A549 treated with AZD2906 at 1 μM for 4 hours (cell line): ENCODE data around the gene POLR1A. TPM values are rescaled to one million over a fixed set of nuclear protein-coding genes. Genes with fewer than 3 reads are reported as not detected.

Experiments used
- total RNA-seq: library from RNA; stranded (reverse); fragments of 200-300 nt; extraction: Qiagen RNA extraction; gene quantifications from 5 replicates; pipeline ENCODE4 v1.2.3, GENCODE V29; 2022

Gene POLR1A
- 19.1 to 23.2 TPM (median 21.1 TPM) in 5 replicates for total RNA-seq

DNA sequence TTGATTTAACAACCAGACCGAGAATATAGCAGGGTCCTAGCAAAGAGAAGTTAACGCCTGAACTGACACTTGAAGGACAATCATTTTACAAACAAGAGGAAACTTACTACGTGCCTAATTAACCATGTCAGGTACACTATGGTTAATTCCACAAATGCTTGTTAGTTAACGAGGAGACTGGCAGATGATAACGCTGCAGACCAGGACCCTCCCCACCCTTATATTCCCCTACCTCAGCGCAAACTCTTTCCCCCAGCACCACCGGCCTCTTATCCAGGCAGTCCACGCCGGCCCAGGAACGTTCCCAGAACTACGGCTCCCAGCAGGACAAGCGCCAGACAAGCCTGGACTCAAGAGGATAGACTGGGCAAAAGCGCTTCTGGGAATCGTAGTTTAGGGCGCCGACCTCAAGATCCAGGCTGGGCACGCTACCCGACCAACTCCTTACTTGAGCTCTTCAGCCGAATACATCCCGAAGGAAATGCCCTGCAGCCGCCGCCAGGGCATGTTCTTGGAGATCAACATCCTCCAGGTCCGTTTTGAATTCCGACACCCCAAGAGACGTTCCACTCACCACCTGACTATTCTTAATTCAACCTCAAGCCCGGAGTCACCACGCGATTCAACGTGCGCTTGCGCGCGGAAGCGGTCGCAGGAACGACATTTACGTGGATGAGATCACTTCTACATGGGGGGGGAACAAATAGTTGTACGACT, at the start of gene POLR1A:
Gene POLR1A (minus strand): TSS at position 635 of the 717 bp plus-strand sequence. CDS start 110 bp downstream, at position 525.

DNA sequence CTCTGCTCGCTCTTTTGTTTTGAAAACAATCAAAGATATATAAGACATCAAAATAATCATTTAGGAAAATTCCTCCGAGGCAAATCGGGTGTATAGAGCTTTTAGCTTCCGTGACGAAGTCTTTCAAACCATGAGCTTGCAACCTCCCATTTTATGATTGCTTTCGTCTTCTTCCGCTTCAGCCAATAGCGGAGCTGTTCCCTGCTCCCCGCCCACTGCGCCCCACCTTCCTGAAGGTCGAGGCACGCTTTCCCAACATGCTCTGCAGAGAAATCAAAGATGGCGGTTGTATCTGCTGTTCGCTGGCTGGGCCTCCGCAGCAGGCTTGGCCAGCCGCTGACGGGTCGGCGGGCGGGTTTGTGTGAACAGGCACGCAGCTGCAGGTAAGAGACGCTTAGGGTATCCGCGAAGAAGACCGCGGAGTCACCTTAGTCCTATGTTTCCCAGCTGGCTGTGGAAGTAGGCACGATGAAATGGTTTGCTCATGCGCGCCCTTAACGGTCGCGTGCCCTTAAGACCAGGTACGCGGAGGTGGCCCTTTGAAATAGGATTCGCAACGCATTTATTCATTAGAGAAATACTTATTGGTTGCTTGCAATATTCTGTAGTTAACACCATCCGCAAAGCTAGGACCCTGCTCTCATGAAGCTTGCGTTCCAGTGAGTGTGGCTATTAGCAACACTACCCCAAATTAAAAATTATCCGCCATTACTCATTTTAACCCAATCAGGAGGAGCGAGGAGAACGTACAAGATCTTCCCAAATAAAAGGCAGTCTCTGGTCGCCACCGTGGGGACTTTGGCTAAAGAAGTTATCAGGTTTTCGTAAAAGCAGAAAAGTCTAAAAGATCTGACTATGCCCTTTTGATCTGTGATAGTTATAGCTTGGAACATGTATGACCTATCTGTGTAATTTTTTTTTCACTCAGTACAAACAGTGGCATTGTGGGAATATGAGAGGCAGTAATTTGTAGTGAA, 571 bp upstream of the POLR1A start, which contains the start of gene PTCD3:
Gene PTCD3 (plus strand): TSS at position 267 of the 977 bp plus-strand sequence. CDS start 13 bp downstream, at position 280.

Other genes with a start within 250 kb of the POLR1A start
- 23.9 to 31.5 TPM (median 28.6 TPM) in 5 replicates for gene ST3GAL5, start 216.9 kb downstream of the POLR1A start, total RNA-seq
- 56.4 to 83.2 TPM (median 70.0 TPM) in 5 replicates for gene PTCD3, start 349 bp upstream of the POLR1A start, total RNA-seq
- gene IMMT, start 89.6 kb upstream of the POLR1A start, total RNA-seq = 102 to 118 TPM (median 107 TPM) in 5 replicates
- 67.4 to 101 TPM (median 69.8 TPM) in 5 replicates for gene MRPL35, start 93.6 kb upstream of the POLR1A start, total RNA-seq
- 0.92 to 1.1 TPM (median 1.0 TPM) in 5 replicates for gene REEP1, start 231.7 kb upstream of the POLR1A start, total RNA-seq